HEK293 (cell line): ENCODE data around the gene CPNE4.

Experiments used
- CTCF ChIA-PET: fragments of 350-600 bp; formaldehyde crosslinking; extraction: SDS; loops from one replicate; lab custom pipeline; 2021; ENCODE audit warnings: antibody characterized with exemption; lab: Yijun Ruan, JAX
- POLR2A ChIA-PET: fragments of 300-600 bp; formaldehyde crosslinking; extraction: SDS; loops from one replicate; lab custom pipeline; 2020; ENCODE audit warnings: antibody characterized with exemption, inconsistent platforms; lab: Yijun Ruan, JAX
- H3K27ac ChIP-seq: fragments of 200-500 bp; sonication (Bioruptor generic); 2 replicates; pipeline ENCODE4 v1.5.1; 2014; ENCODE audit warnings: low read depth, low read length, control low read depth, inconsistent platforms; ENCODE audit errors: extremely low read depth
- H3K36me3 ChIP-seq, 2 experiments: fragments of 200-500 bp in 1 of 2; sonication (Bioruptor generic) in 1 of 2; 1 replicate in 1 of 2; 2 replicates in 1 of 2; pipeline ENCODE4 v1.5.1; 2014 to 2017; ENCODE audit warnings: inconsistent platforms in 2 of 2, low read length in 2 of 2; ENCODE audit not compliant: control insufficient read depth in 2 of 2, insufficient read depth in 1 of 2
- H3K4me1 ChIP-seq: fragments of 200-500 bp; sonication (Bioruptor generic); 2 replicates; pipeline ENCODE4 v1.5.1; 2014; ENCODE audit warnings: mild to moderate bottlenecking, low read length, inconsistent platforms; ENCODE audit not compliant: control insufficient read depth, insufficient read depth
- H3K4me3 ChIP-seq: 2 replicates; pipeline ENCODE4 v1.5.1; 2011; ENCODE audit warnings: low read depth, mild to moderate bottlenecking, control low read depth, low read length, moderate library complexity
- H3K9me3 ChIP-seq: fragments of 200-500 bp; sonication (Bioruptor generic); 2 replicates; pipeline ENCODE4 v1.5.1; 2014; ENCODE audit warnings: low read depth, low read length, inconsistent platforms; ENCODE audit not compliant: control insufficient read depth, insufficient read depth
- GLIS2 ChIP-seq: fragments of 450-650 bp; formaldehyde crosslinking; IDR thresholded peaks from 2 replicates; pipeline ENCODE4 v1.5.1; 2016; ENCODE audit warnings: missing biosample characterization, missing genetic modification characterization
- HIC1 ChIP-seq: fragments of 450-650 bp; formaldehyde crosslinking; IDR thresholded peaks from 2 replicates; pipeline ENCODE4 v1.5.1; 2016; ENCODE audit warnings: missing biosample characterization, missing genetic modification characterization
- TSHZ1 ChIP-seq: fragments of 450-650 bp; formaldehyde crosslinking; IDR thresholded peaks from 2 replicates; pipeline ENCODE4 v1.5.1; 2016; ENCODE audit warnings: missing biosample characterization, missing genetic modification characterization, borderline replicate concordance
- ZNF133 ChIP-seq: fragments of 450-650 bp; formaldehyde crosslinking; IDR thresholded peaks from 2 replicates; pipeline ENCODE4 v1.5.1; 2016; ENCODE audit warnings: missing biosample characterization, missing genetic modification characterization
- ZNF148 ChIP-seq: fragments of 450-650 bp; formaldehyde crosslinking; IDR thresholded peaks from 2 replicates; pipeline ENCODE4 v1.5.0; 2017; ENCODE audit warnings: missing biosample characterization, missing genetic modification characterization, borderline replicate concordance
- ZNF175 ChIP-seq: fragments of 450-650 bp; formaldehyde crosslinking; IDR thresholded peaks from 2 replicates; pipeline ENCODE4 v1.5.1; 2016; ENCODE audit warnings: missing biosample characterization, missing genetic modification characterization
- ZNF23 ChIP-seq: fragments of 450-650 bp; formaldehyde crosslinking; IDR thresholded peaks from 2 replicates; pipeline ENCODE4 v1.5.1; 2016; ENCODE audit warnings: missing biosample characterization, missing genetic modification characterization, borderline replicate concordance
- ZNF239 ChIP-seq: fragments of 450-650 bp; formaldehyde crosslinking; IDR thresholded peaks from 2 replicates; pipeline ENCODE4 v1.5.1; 2016; ENCODE audit warnings: missing biosample characterization, missing genetic modification characterization
- ZNF48 ChIP-seq: fragments of 450-650 bp; formaldehyde crosslinking; IDR thresholded peaks from 2 replicates; pipeline ENCODE4 v1.5.1; 2016; ENCODE audit warnings: missing biosample characterization, missing genetic modification characterization
- ZNF513 ChIP-seq: fragments of 450-650 bp; IDR thresholded peaks from 2 replicates; pipeline ENCODE4 v1.5.1; 2018; ENCODE audit warnings: missing biosample characterization, missing genetic modification characterization
- ZNF558 ChIP-seq: fragments of 450-650 bp; formaldehyde crosslinking; IDR thresholded peaks from 2 replicates; pipeline ENCODE4 v1.5.1; 2016; ENCODE audit warnings: missing biosample characterization, missing genetic modification characterization
- ZNF571 ChIP-seq: fragments of 450-650 bp; formaldehyde crosslinking; IDR thresholded peaks from 2 replicates; pipeline ENCODE4 v1.5.0; 2017; ENCODE audit warnings: missing biosample characterization, missing genetic modification characterization
- ZNF585B ChIP-seq: fragments of 450-650 bp; formaldehyde crosslinking; IDR thresholded peaks from 2 replicates; pipeline ENCODE4 v1.5.1; 2016; ENCODE audit warnings: missing biosample characterization, missing genetic modification characterization
- ZNF660 ChIP-seq: fragments of 450-650 bp; IDR thresholded peaks from 2 replicates; pipeline ENCODE4 v1.5.1; 2018; ENCODE audit warnings: missing biosample characterization, mild to moderate bottlenecking, missing genetic modification characterization
- ZNF747 ChIP-seq: fragments of 450-650 bp; formaldehyde crosslinking; IDR thresholded peaks from 2 replicates; pipeline ENCODE4 v1.5.1; 2016; ENCODE audit warnings: missing biosample characterization, missing genetic modification characterization
- ZSCAN4 ChIP-seq: fragments of 450-650 bp; formaldehyde crosslinking; IDR thresholded peaks from 2 replicates; pipeline ENCODE4 v1.5.1; 2017; ENCODE audit warnings: missing biosample characterization, missing genetic modification characterization

The CPNE4 gene

GRCh38 chr3:132037581-132037980, 2.8 kb upstream of the CPNE4 start (continued):
- TF ChIP-seq ZNF48 (tag by site-specific recombination) (no peak), ZNF23 (tag by site-specific recombination) (no peak), ZNF747 (tag by site-specific recombination) (no peak), ZNF558 (tag by site-specific recombination) (no peak), ZNF175 (tag by site-specific recombination) (no peak), ZNF571 (tag by site-specific recombination) (no peak), HIC1 (tag by site-specific recombination) (no peak), GLIS2 (no peak)

- no peaks in the 10 kb centered on the region for H3K36me3 ChIP-seq
- no peak overlapping the region for H3K4me3 ChIP-seq
- no peak for TF ChIP-seq ZSCAN4 (tag by site-specific recombination)
- TF ChIP-seq ZNF133 (tag by site-specific recombination) = no peak
- TF ChIP-seq ZNF239 (tag by site-specific recombination) = no peak
- TF ChIP-seq ZNF148 (tag by site-specific recombination) = no peak
- no peak for TF ChIP-seq ZNF513 (tag by site-specific recombination)
- no peak for TF ChIP-seq ZNF585B (tag by site-specific recombination)
- no peak for TF ChIP-seq ZNF660 (tag by site-specific recombination)
- TF ChIP-seq TSHZ1 (tag by site-specific recombination) = no peak
- H3K4me1 ChIP-seq = no peaks in the 10 kb centered on the region; the same call in 1 of the 2 replicates
- H3K27ac ChIP-seq = no peak overlapping the region
- ChIA-PET POLR2A (no interaction called here), CTCF (interaction anchor here (0.6 to 3.5 kb wide), 9 partner anchors 15 to 363 kb away, joined by 3 to 31 read pairs (median 4); no protein-coding TSS in a partner anchor)
- H3K9me3 ChIP-seq = no peaks in the 10 kb centered on the region
Observed at GRCh38 chr3:132037056-132037455, 2.2 kb upstream of the CPNE4 start.
